DOHH2 (cell line): Measurements from ENCODE around the gene AR.

Experiments used
- EZH2phosphoT487 ChIP-seq: fragments of 200-600 bp; sonication (generic); IDR thresholded peaks from 2 replicates; pipeline ENCODE4 v1.6.1; 2017; ENCODE audit warnings: borderline replicate concordance, mild to moderate bottlenecking, antibody characterized with exemption, low read length, moderate library complexity, mixed read lengths
- TF ChIP-seq, protein P1 (sequence below): fragments of 200-600 bp; sonication (generic); IDR thresholded peaks from one replicate; pipeline ENCODE4 v1.5.1; 2014; ENCODE audit warnings: antibody characterized with exemption, mild to moderate bottlenecking, low read depth, low read length; ENCODE audit not compliant: poor library complexity, severe bottlenecking

DNA sequence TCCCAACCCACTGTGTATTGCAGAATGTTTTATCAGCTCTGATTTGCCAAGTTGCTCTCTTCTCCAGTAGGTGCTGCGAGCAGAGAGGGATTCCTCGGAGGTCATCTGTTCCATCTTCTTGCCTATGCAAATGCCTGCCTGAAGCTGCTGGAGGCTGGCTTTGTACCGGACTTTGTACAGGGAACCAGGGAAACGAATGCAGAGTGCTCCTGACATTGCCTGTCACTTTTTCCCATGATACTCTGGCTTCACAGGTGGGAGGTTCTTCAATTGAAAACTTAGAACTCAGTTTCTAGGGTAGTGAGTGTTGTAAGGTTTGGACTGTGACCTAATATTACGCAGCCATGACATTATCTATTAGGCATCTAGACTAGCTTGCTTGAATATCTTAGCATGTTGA lies 24.9 kb downstream of the AR start:
- TF ChIP-seq, protein P1, sequence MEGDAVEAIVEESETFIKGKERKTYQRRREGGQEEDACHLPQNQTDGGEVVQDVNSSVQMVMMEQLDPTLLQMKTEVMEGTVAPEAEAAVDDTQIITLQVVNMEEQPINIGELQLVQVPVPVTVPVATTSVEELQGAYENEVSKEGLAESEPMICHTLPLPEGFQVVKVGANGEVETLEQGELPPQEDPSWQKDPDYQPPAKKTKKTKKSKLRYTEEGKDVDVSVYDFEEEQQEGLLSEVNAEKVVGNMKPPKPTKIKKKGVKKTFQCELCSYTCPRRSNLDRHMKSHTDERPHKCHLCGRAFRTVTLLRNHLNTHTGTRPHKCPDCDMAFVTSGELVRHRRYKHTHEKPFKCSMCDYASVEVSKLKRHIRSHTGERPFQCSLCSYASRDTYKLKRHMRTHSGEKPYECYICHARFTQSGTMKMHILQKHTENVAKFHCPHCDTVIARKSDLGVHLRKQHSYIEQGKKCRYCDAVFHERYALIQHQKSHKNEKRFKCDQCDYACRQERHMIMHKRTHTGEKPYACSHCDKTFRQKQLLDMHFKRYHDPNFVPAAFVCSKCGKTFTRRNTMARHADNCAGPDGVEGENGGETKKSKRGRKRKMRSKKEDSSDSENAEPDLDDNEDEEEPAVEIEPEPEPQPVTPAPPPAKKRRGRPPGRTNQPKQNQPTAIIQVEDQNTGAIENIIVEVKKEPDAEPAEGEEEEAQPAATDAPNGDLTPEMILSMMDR = no peak
- no peak for TF ChIP-seq EZH2phosphoT487
